Osteoblast (primary cell): Measurements from ENCODE around the gene GOLGA6D. TPM values are rescaled to one million over a fixed set of nuclear protein-coding genes. Genes with fewer than 3 reads are reported as not detected.
"Not testable (repeated sequence)": the region's sequence is repeated elsewhere in the genome, so short reads cannot be mapped to it uniquely, and the experiment has no call there.

Source experiments
- DNase-seq: peaks from one replicate; pipeline ENCODE4 v3.0.0; 2011; ENCODE audit warnings: low spot score, mixed read lengths; ENCODE audit not compliant: insufficient read length; ENCODE audit errors: missing footprints
- H2AFZ ChIP-seq: 2 replicates; pipeline ENCODE4 v1.6.0; 2011; ENCODE audit warnings: mild to moderate bottlenecking, low read length
- H3K27ac ChIP-seq: 2 replicates; pipeline ENCODE4 v1.5.1; 2011; ENCODE audit warnings: mild to moderate bottlenecking, low read depth, low read length, moderate library complexity
- H3K27me3 ChIP-seq: 2 replicates; pipeline ENCODE4 v1.6.0; 2012; ENCODE audit warnings: mild to moderate bottlenecking, control low read depth, inconsistent platforms, low read length, moderate library complexity; ENCODE audit not compliant: insufficient read depth
- H3K36me3 ChIP-seq: 2 replicates; pipeline ENCODE4 v1.5.1; 2011; ENCODE audit warnings: mild to moderate bottlenecking, low read length, control low read depth, moderate library complexity; ENCODE audit not compliant: insufficient read depth
- H3K4me1 ChIP-seq: 2 replicates; pipeline ENCODE4 v1.5.1; 2011; ENCODE audit warnings: mild to moderate bottlenecking, low read length, control low read depth, moderate library complexity; ENCODE audit not compliant: insufficient read depth
- H3K4me2 ChIP-seq: 2 replicates; pipeline ENCODE4 v1.6.0; 2011; ENCODE audit warnings: mild to moderate bottlenecking, low read length; ENCODE audit not compliant: insufficient read depth
- H3K4me3 ChIP-seq: fragments of 200-600 bp; sonication (generic); 3 replicates; pipeline ENCODE4 v1.5.1; 2012; ENCODE audit warnings: mild to moderate bottlenecking, low read length, inconsistent platforms; ENCODE audit not compliant: insufficient read depth
- H3K79me2 ChIP-seq: 2 replicates; pipeline ENCODE4 v1.6.0; 2012; ENCODE audit warnings: mild to moderate bottlenecking, low read length, control low read depth, inconsistent platforms; ENCODE audit not compliant: insufficient read depth
- H3K9me3 ChIP-seq: 2 replicates; pipeline ENCODE4 v1.5.1; 2011; ENCODE audit warnings: low read depth, low read length, control low read depth
- H4K20me1 ChIP-seq: 2 replicates; pipeline ENCODE4 v1.6.0; 2012; ENCODE audit warnings: mild to moderate bottlenecking, low read length, control low read depth; ENCODE audit not compliant: insufficient read depth
- CTCF ChIP-seq: IDR thresholded peaks from 2 replicates; pipeline ENCODE4 v1.5.1; 2011; ENCODE audit warnings: mild to moderate bottlenecking, low read depth, low read length, moderate library complexity; ENCODE audit errors: extremely low read depth
- total RNA-seq: library from RNA; depleted of rRNA; stranded (reverse); fragments of >200 nt; gene quantifications from 2 replicates; pipeline ENCODE4 v1.2.3, GENCODE V29; 2012

GOLGA6D gene
- not detected in 2 replicates for total RNA-seq

GRCh38 chr15:75282572-75282971, at the start of gene GOLGA6D:
Gene GOLGA6D (plus strand): TSS chr15:75282835. CDS start chr15:75282876, 41 bp downstream.
- DNase-seq, H3K79me2 ChIP-seq, H3K4me3 ChIP-seq: not testable (repeated sequence)

DNA sequence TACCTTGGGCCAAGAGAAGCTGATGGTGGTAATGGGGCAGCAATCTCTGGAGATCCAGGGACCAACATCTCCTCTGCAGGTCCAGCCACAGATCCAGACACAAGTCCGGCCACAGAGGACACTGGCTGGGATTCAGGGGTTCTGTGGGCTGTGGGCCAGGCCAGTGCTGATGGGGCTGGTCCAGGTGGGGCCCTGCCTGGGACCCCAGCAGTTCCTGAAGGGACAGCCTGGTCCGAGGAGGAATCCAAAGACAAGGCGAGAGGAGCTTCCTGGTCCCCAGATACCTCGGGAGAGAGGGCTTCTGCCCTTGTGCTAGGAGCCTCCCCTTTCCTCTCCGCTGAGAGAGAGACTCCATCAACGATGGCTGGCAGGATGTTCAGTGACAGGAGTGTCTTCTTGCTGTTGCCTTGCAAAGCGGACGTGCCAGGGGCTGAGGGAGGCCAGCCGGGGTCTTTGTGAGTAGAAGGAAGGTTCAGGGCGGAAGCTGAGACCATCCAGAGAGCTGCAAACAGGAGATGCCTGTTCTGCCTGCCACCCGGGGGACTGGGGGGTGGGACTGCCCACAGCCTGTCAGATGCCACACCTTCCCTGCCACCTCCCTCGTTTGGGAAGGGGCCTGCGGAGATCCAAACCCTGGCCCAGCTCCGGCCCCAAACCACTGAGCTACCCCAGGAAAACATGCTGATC, 49.0 kb upstream of the GOLGA6D start:
- no peaks in the 10 kb centered on the region for H3K4me1 ChIP-seq
- no peak overlapping the region for H3K4me2 ChIP-seq
- no peak for TF ChIP-seq CTCF
- no peak overlapping the region for H2AFZ ChIP-seq
- peaks cover 4% of the 10 kb centered on the region for H4K20me1 ChIP-seq
- peaks cover 45% of the 10 kb centered on the region for H3K27me3 ChIP-seq
- H3K9me3 ChIP-seq = no peaks in the 10 kb centered on the region
- no peaks in the 10 kb centered on the region for H3K79me2 ChIP-seq
- no peaks in the 10 kb centered on the region for H3K36me3 ChIP-seq
- no peak overlapping the region for H3K27ac ChIP-seq
- no peak overlapping the region for H3K4me3 ChIP-seq
- peak; percentile 55 for DNase-seq

More at GRCh38 chr15:75282572-75282971, at the start of gene GOLGA6D:
- not testable (repeated sequence) for H3K4me2 ChIP-seq, H4K20me1 ChIP-seq, H3K27me3 ChIP-seq, H2AFZ ChIP-seq, H3K27ac ChIP-seq, H3K4me1 ChIP-seq, H3K9me3 ChIP-seq, H3K36me3 ChIP-seq

DNA sequence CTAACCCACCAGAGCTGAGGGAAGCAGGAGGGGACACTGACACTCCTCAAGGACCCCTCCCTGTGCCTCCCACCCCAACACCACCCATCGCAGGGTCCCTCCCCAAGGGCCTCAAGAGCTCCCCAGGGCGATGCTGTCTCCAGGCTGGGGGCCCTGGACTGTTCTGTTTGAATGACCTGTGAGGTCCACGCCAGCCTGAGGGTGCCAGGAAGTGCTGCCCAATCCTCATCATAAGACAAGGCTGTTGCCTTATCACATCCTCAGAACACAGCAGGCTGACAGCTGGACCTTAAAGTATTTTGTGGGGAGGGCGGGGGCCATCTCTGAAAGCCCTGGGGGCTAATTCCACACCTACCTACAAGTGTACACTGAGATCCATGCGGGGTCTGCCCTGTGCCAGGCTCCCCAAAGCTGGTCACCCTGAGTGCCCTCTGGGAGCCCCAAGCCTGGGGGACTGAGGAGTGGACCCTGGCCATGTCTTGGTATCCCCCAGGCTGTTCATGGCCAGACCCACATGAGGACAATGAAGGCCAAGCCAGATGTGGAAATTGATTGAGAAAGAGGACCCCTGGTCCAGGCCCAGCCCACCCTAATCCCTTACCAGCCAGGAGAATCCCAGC, 48.3 kb upstream of the GOLGA6D start:
- peaks cover 50% of the 10 kb centered on the region for H3K27me3 ChIP-seq

GRCh38 chr15:75235051-75235673, 47.5 kb upstream of the GOLGA6D start:
- Histone ChIP-seq H3K27ac (no peak overlapping the region), H3K4me2 (no peak overlapping the region), H2AFZ (no peak overlapping the region), H3K79me2 (no peaks in the 10 kb centered on the region), H3K4me1 (no peaks in the 10 kb centered on the region), H3K4me3 (no peak overlapping the region), H3K36me3 (no peaks in the 10 kb centered on the region), H4K20me1 (no peaks in the 10 kb centered on the region), H3K9me3 (no peaks in the 10 kb centered on the region), H3K27me3 (peaks cover 54% of the 10 kb centered on the region)
- no peak for TF ChIP-seq CTCF
- peak; percentile 67 for DNase-seq

More for the DNA sequence above, 48.3 kb upstream of the GOLGA6D start:
- no peak overlapping the region for H2AFZ ChIP-seq
- H3K9me3 ChIP-seq = no peaks in the 10 kb centered on the region
- H3K4me3 ChIP-seq = no peak overlapping the region
- no peak for TF ChIP-seq CTCF
- DNase-seq = peak; percentile 72
- no peaks in the 10 kb centered on the region for H3K79me2 ChIP-seq
- H3K4me2 ChIP-seq = no peak overlapping the region
- H3K4me1 ChIP-seq = no peaks in the 10 kb centered on the region
- no peak overlapping the region for H3K27ac ChIP-seq
- H3K36me3 ChIP-seq = no peaks in the 10 kb centered on the region
- peaks cover 3% of the 10 kb centered on the region for H4K20me1 ChIP-seq
